Vagina (tissue), 2 donors: Measurements from ENCODE around the gene ECEL1.

ENCODE experiments used
- POLR2A ChIP-seq, 2 donors: fragments of 450-650 bp; IDR thresholded peaks; one replicate each; pipeline ENCODE4 v1.6.1; 2017; ENCODE audit warnings: antibody characterized with exemption in 2 of 2, mild to moderate bottlenecking in 2 of 2, moderate library complexity in 2 of 2
- POLR2AphosphoS5 ChIP-seq, 2 donors: sonication (generic); formaldehyde crosslinking; IDR thresholded peaks; one replicate each; pipeline ENCODE4 v1.9.0; 2017; ENCODE audit warnings: antibody characterized with exemption in 2 of 2, mild to moderate bottlenecking in 2 of 2, low read depth in 1 of 2; ENCODE audit not compliant: insufficient read depth in 1 of 2

- no peak for TF ChIP-seq POLR2AphosphoS5 (IDR thresholded peaks at IDR 0.05; ENCODE audit: insufficient read depth in 1 of 2, low read depth in 1 of 2)
- no peak for TF ChIP-seq POLR2A (IDR thresholded peaks at IDR 0.05)
These were observed 33.5 kb upstream of the ECEL1 start for GRCh38 chr2:232521098-232521497.
